ENCODE data around the gene TCF20.

The TCF20 gene

GRCh38 chr22:42270510-42271190 lies at the start of gene TCF20:
Gene TCF20 (minus strand): TSS chr22:42270653. CDS start chr22:42215305, 55,348 bp downstream.
- DNase-seq (ENCODE audit: low read depth), result peak; percentile 10

DNA sequence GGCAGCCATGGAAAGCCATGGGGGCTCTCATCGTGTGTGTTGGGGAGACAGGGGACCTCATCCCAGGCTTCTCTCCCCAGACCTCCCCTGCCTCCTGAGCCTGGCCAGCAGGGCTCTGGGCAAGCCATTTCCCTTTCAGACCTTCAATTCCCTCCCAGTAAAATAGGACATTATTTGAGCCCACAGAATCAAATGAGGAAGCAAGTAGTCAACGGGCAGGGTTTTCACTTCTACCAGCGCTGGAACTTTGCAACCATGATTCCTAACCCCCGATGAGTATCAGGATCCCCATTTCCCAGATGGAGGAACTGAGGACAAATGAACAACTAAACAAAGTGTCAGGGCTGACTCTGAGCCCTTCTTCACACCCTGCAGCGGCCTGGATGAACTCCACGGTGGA lies 48.9 kb upstream of the TCF20 start:
- DNase-seq (ENCODE audit: low read depth), result no peak

DNA sequence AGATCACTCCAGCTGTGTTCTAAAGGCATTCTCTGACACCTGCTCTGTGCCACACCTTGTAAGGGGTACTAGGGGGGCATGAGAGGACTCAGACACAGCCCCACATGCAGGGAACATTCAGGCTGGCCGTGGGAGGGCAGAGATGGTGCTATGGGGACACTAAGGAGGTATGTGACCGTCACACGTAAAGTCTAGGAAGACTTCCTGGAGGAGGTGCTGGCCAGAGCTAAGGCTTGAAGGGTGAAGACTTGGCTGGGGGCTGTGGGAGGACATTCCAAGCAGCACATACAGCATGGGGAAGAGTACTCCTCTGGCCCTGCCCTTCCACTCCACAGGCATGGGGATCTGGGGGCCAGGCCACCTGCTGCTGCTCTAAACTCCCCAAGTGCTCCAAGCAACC lies 48.5 kb upstream of the TCF20 start:
- no peak for DNase-seq (ENCODE audit: low read depth)

DNA sequence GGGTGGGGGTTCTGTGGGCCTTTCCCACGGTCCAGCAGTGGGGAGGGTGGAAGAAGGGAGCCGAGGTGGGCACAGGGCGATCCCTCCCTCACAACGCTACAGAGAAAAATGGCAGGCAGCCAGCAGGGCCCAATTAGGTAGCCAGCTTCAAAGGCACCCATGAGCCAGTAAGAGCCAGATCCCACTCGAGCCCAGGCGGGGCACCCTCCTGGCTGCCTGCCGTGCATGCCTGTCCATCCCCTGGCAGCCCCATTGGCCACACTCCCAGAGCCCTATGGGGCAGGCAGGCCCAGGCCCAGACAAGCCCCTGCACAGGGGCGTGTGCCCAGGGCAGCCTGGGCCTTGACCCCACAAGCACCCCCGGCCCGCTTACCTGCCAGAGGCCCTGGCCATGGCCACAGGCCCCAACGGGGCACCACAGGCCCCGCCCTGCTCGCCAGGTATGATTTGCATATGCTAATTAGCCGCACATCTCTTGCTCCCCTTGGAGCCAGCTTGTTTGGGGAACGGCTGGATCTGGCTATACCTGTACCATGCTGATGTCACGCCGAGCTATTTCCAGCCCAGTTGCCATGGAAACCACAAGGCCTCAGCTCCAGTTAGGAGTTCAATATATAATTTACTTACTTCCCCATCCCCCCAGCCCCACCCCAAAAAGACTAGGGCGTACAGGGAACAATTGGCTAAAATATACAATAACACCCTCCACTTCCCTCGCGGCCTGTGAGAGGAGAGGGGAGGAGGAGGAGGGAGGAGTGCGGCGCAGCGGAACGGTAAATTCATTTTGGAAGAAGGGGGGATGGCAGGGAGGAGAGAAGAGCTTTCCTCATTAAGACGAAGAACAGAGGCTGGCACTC lies 47.5 kb upstream of the TCF20 start:
- no peak for DNase-seq (ENCODE audit: low read depth)

- DNase-seq (ENCODE audit: low read depth), result no peak
Observed at GRCh38 chr22:42317008-42317407, 46.6 kb upstream of the TCF20 start.

DNA sequence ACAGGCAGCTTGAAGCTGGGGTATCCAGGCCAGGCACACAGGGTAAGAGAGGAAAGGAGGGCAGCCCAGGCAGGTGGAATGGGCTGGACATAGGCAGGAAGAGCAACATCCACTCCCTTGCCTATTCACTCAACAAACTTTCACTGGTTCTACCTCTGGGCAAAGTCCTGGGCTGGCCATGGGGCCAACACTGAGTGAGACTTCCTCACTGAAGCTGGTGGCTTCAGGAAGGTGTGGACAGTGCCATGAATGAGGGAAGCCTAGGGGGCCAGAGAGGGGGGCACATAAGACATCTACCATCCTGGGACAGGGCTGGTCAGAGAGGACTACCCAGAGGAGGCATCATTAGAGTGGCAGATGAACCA lies 44.9 kb upstream of the TCF20 start:
- DNase-seq (ENCODE audit: low read depth), result no peak

GRCh38 chr22:42314709-42315391 lies 44.4 kb upstream of the TCF20 start:
- no peak for DNase-seq (ENCODE audit: low read depth)

DNA sequence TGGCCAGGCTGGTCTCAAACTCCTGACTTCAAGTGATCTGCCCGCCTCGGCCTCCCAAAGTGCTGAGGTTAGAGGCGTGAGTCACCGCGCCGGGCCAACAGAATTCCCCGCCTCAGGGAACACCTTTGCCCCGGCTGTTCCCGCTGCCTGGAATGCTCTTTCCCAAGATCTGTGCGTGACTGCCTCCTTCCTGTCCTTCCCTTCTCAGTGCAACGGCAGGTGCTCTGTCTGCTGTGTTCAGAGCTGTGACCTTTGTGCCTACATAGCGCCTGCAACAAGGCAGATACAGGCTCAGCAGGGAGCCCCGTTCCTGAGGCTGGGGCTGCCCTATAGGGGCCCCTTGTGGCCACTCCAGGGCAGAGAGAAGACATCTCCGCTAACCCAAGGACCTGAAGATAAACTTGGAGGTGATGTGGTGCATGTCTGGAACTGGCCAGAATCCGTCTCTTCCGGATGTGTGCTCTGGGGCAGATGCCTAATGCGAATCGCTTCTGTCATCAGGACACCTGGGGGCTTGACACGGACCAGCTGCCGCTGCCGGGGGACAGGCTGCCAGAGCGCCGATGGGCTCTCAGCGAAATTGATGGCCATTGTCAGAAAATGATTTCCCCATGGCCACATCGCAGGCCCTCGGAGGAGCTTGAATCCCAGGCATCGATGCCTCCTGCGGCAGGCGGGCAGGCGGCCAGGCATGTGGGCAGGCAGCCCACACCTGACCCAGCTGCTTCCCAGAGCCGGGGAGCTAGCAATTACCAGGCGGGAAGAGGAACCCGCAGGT lies 43.5 kb upstream of the TCF20 start:
- no peak for DNase-seq (ENCODE audit: low read depth)

- DNase-seq (ENCODE audit: low read depth), result no peak
Observed at GRCh38 chr22:42313204-42313603, 42.8 kb upstream of the TCF20 start.

- DNase-seq (ENCODE audit: low read depth), result no peak
Observed at GRCh38 chr22:42310291-42311015, 40.0 kb upstream of the TCF20 start.

DNA sequence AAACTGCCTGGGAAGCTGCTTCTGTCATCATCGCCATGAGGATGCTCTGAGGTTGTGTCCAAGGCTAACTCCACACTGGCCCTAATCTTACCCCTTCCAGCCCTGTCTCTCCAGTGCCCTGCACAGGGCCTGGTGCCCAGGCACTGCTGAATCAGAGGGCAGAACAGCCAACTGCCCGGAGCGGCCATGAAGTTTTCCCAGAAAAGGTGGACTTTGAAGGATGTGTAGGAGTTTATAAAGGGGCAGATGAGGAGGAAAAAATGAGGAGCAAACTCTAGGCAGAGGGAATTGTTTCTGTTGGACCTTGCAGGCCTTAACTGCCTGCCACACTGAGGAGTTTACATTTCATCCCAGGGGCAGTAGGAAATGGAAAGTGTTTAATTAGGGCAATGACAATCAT lies 39.4 kb upstream of the TCF20 start:
- no peak for DNase-seq (ENCODE audit: low read depth)

DNA sequence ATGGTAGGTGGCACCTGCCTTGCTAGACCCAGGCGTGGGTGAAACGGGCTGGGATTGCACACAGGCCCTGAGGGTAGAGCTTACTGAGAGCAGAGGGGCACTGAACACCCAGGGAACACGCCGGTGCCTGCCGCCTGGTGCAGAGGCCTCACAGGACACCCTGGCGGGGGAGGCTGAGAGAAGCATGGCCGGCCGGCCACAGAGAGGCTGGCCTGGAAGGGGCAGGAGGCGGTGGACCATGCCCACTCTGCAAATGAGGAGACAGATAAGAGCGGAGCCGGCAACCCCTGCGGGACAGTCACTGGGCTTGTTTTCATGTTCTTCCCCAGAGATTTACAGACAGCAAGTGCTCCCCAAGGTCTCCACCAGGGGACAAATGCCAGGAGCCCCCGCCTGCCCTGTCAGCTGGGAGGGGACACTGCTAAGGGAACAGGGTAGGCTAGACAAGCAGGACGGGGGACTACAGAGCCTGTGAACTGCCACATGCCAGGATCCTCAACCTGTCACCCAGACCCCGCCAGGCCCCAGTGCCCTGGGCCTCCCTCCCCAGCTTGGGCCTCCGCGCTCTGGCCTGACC lies 38.5 kb upstream of the TCF20 start:
- DNase-seq (ENCODE audit: low read depth), result no peak

DNA sequence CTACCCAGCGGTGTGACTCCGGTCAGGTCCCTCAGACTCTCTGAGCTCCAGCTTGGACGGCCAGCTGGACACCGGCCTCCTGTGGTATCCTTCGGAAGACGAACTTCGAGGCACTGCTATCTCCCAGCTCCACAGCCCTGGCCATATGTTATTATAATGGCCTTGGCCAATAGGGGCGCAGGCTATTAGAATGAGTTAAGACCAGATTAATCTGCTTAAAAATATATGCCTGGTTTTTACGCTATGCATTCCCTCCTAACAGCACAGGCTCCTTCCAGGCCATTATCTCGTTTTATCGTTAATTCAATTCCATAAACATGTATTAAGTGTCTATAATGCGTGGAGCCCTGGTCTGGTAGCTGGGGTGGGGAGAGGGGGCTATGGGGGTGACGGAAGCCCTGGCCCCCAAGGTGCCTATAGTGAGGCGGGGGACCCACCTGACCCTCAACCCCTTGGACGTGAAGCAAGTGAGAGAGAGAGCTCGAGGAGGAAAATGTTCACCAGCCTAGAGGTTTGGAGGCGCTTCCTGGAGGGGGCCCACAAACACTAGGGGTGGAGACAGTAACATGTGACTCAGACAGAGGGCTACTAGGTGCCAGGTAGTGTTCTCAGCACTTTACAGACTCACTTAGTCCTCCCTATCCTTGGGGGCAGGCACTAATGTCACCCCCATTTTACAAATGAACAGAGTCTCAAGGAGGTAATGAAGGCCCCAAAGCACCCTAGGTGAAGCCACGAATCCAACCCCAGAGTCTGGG lies 37.5 kb upstream of the TCF20 start:
- no peak for DNase-seq (ENCODE audit: low read depth)

- no peak for DNase-seq (ENCODE audit: low read depth)
Observed at GRCh38 chr22:42306010-42306409, 35.6 kb upstream of the TCF20 start.

GRCh38 chr22:42304324-42304790 lies 33.9 kb upstream of the TCF20 start:
- no peak for DNase-seq (ENCODE audit: low read depth)

GRCh38 chr22:42303396-42304323 lies 33.2 kb upstream of the TCF20 start:
- DNase-seq (ENCODE audit: low read depth), result no peak

DNA sequence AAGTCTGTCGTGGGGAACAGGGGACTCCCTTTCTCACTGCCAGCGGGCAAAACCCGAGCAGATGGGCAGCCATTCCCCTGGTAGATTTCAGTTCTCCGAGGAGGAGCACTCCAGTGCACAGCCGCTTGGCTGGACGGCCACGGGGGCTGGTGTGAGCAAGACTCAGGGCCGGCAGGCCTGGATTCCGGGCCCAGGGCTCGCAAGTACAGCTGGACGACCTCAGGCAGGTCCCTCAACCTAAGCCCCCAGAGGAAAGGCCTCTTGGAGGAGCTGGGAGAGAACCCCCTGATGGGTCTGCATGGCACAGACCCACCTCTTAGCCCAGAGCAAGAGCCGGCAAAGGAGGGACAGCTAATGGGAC lies 31.3 kb upstream of the TCF20 start:
- DNase-seq (ENCODE audit: low read depth), result no peak

DNA sequence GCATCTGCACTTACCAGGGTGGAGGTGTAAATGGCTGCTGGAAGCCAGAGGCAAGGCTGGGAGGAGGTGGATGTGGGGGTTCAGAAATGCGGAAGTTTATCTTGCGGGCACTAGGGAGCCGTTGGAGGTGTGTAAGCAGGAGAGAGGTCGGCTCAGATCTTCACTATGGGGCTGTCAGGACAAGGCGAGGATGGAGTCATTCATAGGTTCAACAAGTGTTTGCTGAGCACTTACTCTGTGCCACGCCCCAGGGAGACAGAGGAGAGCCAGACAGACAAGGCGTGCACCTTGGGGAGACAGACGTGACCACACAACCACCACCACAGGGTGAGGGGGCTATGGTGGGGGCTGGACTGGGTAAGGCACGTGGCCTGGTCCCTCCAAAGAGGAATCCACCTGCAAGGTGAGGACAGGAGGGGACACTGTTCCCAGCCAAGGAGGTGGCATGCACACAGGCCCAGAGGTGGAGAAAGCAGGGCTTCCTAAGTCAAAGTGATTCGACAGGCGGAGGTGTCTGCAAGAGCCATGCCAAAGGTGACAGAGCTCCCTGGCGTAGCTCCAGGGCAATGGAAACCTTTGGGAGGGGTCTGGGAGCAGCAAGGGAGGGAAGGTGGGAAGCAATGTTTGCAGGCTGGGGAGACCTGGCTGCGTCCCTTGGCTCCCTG lies 30.8 kb upstream of the TCF20 start:
- DNase-seq (ENCODE audit: low read depth), result no peak

All from HS-5 (cell line).